Measurements from ENCODE around the gene GSX1. TPM values are rescaled to one million over a fixed set of nuclear protein-coding genes. Genes with fewer than 3 reads are reported as not detected.
"Not testable (repeated sequence)": the region's sequence is repeated elsewhere in the genome, so short reads cannot be mapped to it uniquely, and the experiment has no call there.

Gene GSX1
- not detected for polyA plus RNA-seq (2012; ENCODE audit: insufficient read depth, insufficient read length, low read depth)

DNA sequence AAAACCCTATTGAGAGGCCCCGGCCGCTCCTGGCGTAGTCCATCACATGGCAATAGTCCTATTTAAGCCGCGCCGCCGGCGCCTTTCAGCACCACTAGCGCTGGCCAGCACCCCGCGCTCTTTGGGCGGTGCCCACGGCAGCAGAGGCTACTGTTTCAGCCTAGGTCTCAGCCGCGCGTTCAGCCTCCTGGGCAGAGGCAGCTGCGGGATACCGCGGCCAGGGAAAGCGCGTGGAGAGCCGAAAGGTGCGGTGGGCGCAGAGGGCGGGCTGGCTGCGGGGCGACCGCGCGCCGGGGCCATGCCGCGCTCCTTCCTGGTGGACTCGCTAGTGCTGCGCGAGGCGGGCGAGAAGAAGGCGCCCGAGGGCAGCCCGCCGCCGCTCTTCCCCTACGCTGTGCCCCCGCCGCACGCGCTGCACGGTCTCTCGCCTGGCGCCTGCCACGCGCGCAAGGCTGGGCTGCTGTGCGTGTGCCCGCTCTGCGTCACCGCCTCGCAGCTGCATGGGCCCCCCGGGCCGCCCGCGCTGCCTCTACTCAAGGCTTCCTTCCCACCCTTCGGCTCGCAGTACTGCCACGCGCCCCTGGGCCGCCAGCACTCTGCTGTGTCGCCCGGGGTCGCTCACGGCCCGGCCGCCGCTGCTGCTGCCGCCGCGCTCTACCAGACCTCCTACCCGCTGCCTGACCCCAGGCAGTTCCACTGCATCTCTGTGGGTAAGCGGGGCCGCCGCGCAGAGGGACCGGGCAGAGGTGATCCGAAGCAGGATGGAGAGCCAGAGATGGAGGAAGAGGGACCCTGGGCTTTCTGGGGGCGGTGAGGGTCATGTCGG is at the start of gene GSX1:
GSX1 (plus strand) TSS at position 91 of the 826 bp plus-strand sequence; CDS start at position 299, 208 bp downstream.
- Histone ChIP-seq H3K9me3 (no peaks in the 10 kb centered on the region), H3K4me1 (no peaks in the 10 kb centered on the region), H3K36me3 (no peaks in the 10 kb centered on the region), H3K27me3 (peaks cover 98% of the 10 kb centered on the region), H3K4me3 (ENCODE audit: low read depth, low read length) (peak within 1 kb of the TSS; percentile 36)
- DNase-seq: no peak
- TF ChIP-seq CTCF (IDR thresholded peaks at IDR 0.05; ENCODE audit: low read depth, low read length): no peak

GRCh38 chr13:27744801-27745200 is 47.5 kb upstream of the GSX1 start:
- H3K4me3 ChIP-seq (ENCODE audit: low read depth, low read length): no peak overlapping the region
- H3K9me3 ChIP-seq: no peaks in the 10 kb centered on the region
- DNase-seq: no peak
- no peak for TF ChIP-seq CTCF (IDR thresholded peaks at IDR 0.05; ENCODE audit: low read depth, low read length)
- H3K4me1 ChIP-seq: no peaks in the 10 kb centered on the region
- H3K36me3 ChIP-seq: no peaks in the 10 kb centered on the region
- peaks cover 16% of the 10 kb centered on the region for H3K27me3 ChIP-seq

- Histone ChIP-seq H3K9me3 (no peaks in the 10 kb centered on the region), H3K27me3 (peaks cover 16% of the 10 kb centered on the region), H3K4me3 (ENCODE audit: low read depth, low read length) (no peak overlapping the region), H3K36me3 (no peaks in the 10 kb centered on the region), H3K4me1 (no peaks in the 10 kb centered on the region)
- TF ChIP-seq CTCF (IDR thresholded peaks at IDR 0.05; ENCODE audit: low read depth, low read length): no peak
- DNase-seq: no peak
These were observed 47.0 kb upstream of the GSX1 start for GRCh38 chr13:27745301-27745700.

DNA sequence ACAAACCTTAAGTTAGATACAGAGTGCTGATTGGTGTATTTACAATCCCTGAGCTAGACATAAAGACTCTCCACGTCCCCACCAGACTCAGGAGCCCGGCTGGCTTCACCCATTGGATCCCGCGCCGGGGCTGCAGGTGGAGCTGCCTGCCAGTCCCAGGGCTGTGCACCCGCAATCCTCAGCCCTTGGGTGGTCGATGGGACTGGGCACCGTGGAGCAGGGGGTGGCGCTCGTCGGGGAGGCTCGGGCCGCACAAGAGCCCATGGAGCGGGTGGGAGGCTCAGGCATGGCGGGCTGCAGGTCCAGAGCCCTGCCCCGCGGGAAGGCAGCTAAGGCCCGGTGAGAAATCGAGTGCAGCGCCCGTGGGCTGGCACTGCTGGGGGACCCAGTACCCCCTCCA is 44.1 kb upstream of the GSX1 start:
- H3K36me3 ChIP-seq; H3K4me1 ChIP-seq; H3K4me3 ChIP-seq (ENCODE audit: low read depth, low read length); DNase-seq; H3K9me3 ChIP-seq: not testable (repeated sequence)
- H3K27me3 ChIP-seq: peaks cover 12% of the 10 kb centered on the region

GRCh38 chr13:27751953-27752532 is 40.2 kb upstream of the GSX1 start:
- peaks cover 2% of the 10 kb centered on the region; the same call in 1 of the 2 replicates for H3K27me3 ChIP-seq
- TF ChIP-seq CTCF (IDR thresholded peaks at IDR 0.05; ENCODE audit: low read depth, low read length): no peak
- no peak overlapping the region for H3K4me3 ChIP-seq (ENCODE audit: low read depth, low read length)
- H3K36me3 ChIP-seq: no peaks in the 10 kb centered on the region
- H3K4me1 ChIP-seq: no peaks in the 10 kb centered on the region
- no peaks in the 10 kb centered on the region for H3K9me3 ChIP-seq
- no peak for DNase-seq

DNA sequence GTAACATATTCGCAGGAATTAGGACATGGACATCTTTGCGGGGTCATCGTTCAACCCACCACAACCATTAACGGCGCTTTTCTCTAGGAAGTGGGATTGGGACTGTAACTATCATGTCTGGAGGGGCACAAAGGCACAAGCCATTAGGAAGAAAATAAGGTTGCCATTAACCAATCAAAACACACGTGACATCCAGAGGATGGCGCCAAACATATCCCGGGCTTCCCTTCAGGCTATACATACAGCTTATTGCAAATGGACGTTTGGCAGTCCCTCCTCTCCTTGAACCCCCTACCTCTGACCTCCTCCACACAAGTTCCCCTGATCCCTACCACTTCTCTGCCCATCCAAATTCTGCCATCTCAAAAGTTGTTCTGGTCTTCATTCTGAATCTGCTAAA is 26.6 kb upstream of the GSX1 start:
- Histone ChIP-seq H3K36me3 (no peaks in the 10 kb centered on the region), H3K4me1 (no peaks in the 10 kb centered on the region), H3K9me3 (no peaks in the 10 kb centered on the region), H3K27me3 (peaks cover 44% of the 10 kb centered on the region), H3K4me3 (ENCODE audit: low read depth, low read length) (no peak overlapping the region)
- TF ChIP-seq CTCF (IDR thresholded peaks at IDR 0.05; ENCODE audit: low read depth, low read length): no peak
- DNase-seq: no peak

Data from BE2C (cell line).